ENCODE results near the gene AHI1.

AHI1 gene

GRCh38 chr6:135498185-135498841, 773 bp upstream of the AHI1 start (continued):
- no peak for TF ChIP-seq ZNF610 (tag by site-specific recombination; IDR thresholded peaks at IDR 0.05; ENCODE audit: borderline replicate concordance)
- 0 out of 2 replicates have a peak, but pooled peaks have one; percentile 56 for TF ChIP-seq YY1 (tag by site-specific recombination; IDR thresholded peaks at IDR 0.05)
- 0 out of 2 replicates have a peak, but pooled peaks have one; percentile 23 for TF ChIP-seq KLF16 (tag by site-specific recombination; IDR thresholded peaks at IDR 0.05)
- TF ChIP-seq ZNF624 (tag by site-specific recombination; IDR thresholded peaks at IDR 0.05), result no peak
- peak; percentile 88 for TF ChIP-seq SCRT2 (tag by site-specific recombination; IDR thresholded peaks at IDR 0.05)
- TF ChIP-seq ZNF248 (tag by site-specific recombination; IDR thresholded peaks at IDR 0.05), result no peak
- no peak for TF ChIP-seq EGR2 (tag by site-specific recombination; IDR thresholded peaks at IDR 0.05; ENCODE audit: low read depth)

DNA sequence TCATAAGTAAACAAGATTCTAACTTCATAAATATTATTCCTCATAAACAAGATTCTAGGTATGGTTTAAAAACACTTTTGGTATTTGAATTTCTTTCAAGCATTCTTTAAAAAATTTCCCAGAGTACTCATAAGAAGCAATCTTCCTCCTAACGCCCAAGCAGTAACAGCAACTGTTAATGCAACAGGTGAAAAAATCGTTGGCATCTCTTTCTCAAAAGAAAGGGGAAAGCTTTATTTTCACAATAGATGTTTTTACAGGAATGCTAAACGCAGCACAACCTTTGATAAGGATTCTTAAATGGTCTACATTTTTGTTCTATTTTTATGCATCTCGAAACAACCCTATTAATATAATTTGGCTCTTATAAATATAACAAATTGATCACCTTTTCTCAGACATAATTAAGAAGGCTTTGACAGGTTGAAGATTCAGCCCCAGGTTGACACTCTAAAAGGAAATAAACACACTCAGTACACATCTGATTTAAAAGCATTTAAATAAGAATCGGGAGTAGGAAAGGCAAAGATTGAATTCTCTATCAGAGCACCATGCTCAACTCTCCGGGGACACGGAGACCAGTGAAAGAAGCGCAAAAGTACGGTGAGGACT, 634 bp downstream of the AHI1 start:
- TF ChIP-seq ZNF311 (tag by site-specific recombination; IDR thresholded peaks at IDR 0.05; ENCODE audit: borderline replicate concordance) (no peak), SCRT2 (tag by site-specific recombination; IDR thresholded peaks at IDR 0.05) (peak; percentile 94), ZNF664 (tag by site-specific recombination; IDR thresholded peaks at IDR 0.05) (no peak), ZNF768 (tag by site-specific recombination; IDR thresholded peaks at IDR 0.05) (no peak), SCRT1 (tag by site-specific recombination; IDR thresholded peaks at IDR 0.05; ENCODE audit: borderline replicate concordance) (peak; percentile 76; the same call in 1 of the 2 replicates)
- TF ChIP-seq, protein P1, sequence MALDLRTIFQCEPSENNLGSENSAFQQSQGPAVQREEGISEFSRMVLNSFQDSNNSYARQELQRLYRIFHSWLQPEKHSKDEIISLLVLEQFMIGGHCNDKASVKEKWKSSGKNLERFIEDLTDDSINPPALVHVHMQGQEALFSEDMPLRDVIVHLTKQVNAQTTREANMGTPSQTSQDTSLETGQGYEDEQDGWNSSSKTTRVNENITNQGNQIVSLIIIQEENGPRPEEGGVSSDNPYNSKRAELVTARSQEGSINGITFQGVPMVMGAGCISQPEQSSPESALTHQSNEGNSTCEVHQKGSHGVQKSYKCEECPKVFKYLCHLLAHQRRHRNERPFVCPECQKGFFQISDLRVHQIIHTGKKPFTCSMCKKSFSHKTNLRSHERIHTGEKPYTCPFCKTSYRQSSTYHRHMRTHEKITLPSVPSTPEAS (tag by site-specific recombination; IDR thresholded peaks at IDR 0.05), result 0 out of 2 replicates have a peak, but pooled peaks have one; percentile 5
- CTCF ChIA-PET, result no interaction called here
- Histone ChIP-seq H3K27ac (ENCODE audit: extremely low read depth, low read depth, low read length) (peak overlapping the region; percentile 71; the same call in 1 of the 2 replicates), H3K4me1 (ENCODE audit: control insufficient read depth, insufficient read depth, low read length) (no peaks in the 10 kb centered on the region), H3K9me3 (ENCODE audit: control insufficient read depth, insufficient read depth, low read depth, low read length) (no peaks in the 10 kb centered on the region), H3K36me3 (ENCODE audit: control insufficient read depth in 2 of 2, insufficient read depth in 1 of 2, low read length in 2 of 2) (peaks cover 0 to 30% of the 10 kb centered on the region in 2 experiments; a peak in 1 of 3 replicates), H3K4me3 (ENCODE audit: low read depth, low read length) (peak overlapping the region; percentile 91)
- POLR2A ChIA-PET, result no interaction called here

GRCh38 chr6:135493218-135493961, 4.2 kb downstream of the AHI1 start:
- CTCF ChIA-PET, result interaction anchor here (0.8 to 1.2 kb wide), 2 partner anchors 732 to 733 kb away, joined by 3 read pairs; no protein-coding TSS in a partner anchor
- no peak overlapping the region for H3K4me3 ChIP-seq (ENCODE audit: low read depth, low read length)
- no peak overlapping the region for H3K27ac ChIP-seq (ENCODE audit: extremely low read depth, low read depth, low read length)
- H3K36me3 ChIP-seq (ENCODE audit: control insufficient read depth in 2 of 2, insufficient read depth in 1 of 2, low read length in 2 of 2), result peaks cover 11 to 63% of the 10 kb centered on the region in 2 experiments; a peak in 1 of 3 replicates
- POLR2A ChIA-PET, result interaction anchor here (0.6 kb wide), 1 partner anchor 730 kb away, joined by 3 read pairs; no protein-coding TSS in a partner anchor
- H3K4me1 ChIP-seq (ENCODE audit: control insufficient read depth, insufficient read depth, low read length), result no peaks in the 10 kb centered on the region
- TF ChIP-seq ZNF132 (tag by site-specific recombination; IDR thresholded peaks at IDR 0.05; ENCODE audit: borderline replicate concordance) (no peak), ZNF23 (tag by site-specific recombination; IDR thresholded peaks at IDR 0.05; ENCODE audit: borderline replicate concordance) (no peak), ZNF624 (tag by site-specific recombination; IDR thresholded peaks at IDR 0.05) (no peak), ZNF530 (tag by site-specific recombination; IDR thresholded peaks at IDR 0.05; ENCODE audit: low read depth) (no peak), ZNF138 (tag by site-specific recombination; IDR thresholded peaks at IDR 0.05; ENCODE audit: borderline replicate concordance) (no peak), ZBTB10 (tag by site-specific recombination; IDR thresholded peaks at IDR 0.05) (no peak), ZNF585B (tag by site-specific recombination; IDR thresholded peaks at IDR 0.05) (no peak), ZNF600 (tag by site-specific recombination; IDR thresholded peaks at IDR 0.05) (no peak)
- TF ChIP-seq, protein P2, sequence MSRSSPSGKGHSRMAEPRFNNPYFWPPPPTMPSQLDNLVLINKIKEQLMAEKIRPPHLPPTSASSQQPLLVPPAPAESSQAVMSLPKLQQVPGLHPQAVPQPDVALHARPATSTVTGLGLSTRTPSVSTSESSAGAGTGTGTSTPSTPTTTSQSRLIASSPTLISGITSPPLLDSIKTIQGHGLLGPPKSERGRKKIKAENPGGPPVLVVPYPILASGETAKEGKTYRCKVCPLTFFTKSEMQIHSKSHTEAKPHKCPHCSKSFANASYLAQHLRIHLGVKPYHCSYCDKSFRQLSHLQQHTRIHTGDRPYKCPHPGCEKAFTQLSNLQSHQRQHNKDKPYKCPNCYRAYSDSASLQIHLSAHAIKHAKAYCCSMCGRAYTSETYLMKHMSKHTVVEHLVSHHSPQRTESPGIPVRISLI (tag by site-specific recombination; IDR thresholded peaks at IDR 0.05), result no peak
- TF ChIP-seq, protein P3, sequence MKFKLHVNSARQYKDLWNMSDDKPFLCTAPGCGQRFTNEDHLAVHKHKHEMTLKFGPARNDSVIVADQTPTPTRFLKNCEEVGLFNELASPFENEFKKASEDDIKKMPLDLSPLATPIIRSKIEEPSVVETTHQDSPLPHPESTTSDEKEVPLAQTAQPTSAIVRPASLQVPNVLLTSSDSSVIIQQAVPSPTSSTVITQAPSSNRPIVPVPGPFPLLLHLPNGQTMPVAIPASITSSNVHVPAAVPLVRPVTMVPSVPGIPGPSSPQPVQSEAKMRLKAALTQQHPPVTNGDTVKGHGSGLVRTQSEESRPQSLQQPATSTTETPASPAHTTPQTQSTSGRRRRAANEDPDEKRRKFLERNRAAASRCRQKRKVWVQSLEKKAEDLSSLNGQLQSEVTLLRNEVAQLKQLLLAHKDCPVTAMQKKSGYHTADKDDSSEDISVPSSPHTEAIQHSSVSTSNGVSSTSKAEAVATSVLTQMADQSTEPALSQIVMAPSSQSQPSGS (tag by site-specific recombination; IDR thresholded peaks at IDR 0.05; ENCODE audit: low read depth), result no peak
- TF ChIP-seq, protein P4, sequence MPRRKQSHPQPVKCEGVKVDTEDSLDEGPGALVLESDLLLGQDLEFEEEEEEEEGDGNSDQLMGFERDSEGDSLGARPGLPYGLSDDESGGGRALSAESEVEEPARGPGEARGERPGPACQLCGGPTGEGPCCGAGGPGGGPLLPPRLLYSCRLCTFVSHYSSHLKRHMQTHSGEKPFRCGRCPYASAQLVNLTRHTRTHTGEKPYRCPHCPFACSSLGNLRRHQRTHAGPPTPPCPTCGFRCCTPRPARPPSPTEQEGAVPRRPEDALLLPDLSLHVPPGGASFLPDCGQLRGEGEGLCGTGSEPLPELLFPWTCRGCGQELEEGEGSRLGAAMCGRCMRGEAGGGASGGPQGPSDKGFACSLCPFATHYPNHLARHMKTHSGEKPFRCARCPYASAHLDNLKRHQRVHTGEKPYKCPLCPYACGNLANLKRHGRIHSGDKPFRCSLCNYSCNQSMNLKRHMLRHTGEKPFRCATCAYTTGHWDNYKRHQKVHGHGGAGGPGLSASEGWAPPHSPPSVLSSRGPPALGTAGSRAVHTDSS (tag by site-specific recombination; IDR thresholded peaks at IDR 0.05), result no peak
- no peaks in the 10 kb centered on the region for H3K9me3 ChIP-seq (ENCODE audit: control insufficient read depth, insufficient read depth, low read depth, low read length)

All from HEK293 (cell line).